ENCODE data around the gene UNC13A.

GRCh38 chr19:17626456-17627015 lies 61.6 kb downstream of the UNC13A start:
- TF ChIP-seq, protein P1, sequence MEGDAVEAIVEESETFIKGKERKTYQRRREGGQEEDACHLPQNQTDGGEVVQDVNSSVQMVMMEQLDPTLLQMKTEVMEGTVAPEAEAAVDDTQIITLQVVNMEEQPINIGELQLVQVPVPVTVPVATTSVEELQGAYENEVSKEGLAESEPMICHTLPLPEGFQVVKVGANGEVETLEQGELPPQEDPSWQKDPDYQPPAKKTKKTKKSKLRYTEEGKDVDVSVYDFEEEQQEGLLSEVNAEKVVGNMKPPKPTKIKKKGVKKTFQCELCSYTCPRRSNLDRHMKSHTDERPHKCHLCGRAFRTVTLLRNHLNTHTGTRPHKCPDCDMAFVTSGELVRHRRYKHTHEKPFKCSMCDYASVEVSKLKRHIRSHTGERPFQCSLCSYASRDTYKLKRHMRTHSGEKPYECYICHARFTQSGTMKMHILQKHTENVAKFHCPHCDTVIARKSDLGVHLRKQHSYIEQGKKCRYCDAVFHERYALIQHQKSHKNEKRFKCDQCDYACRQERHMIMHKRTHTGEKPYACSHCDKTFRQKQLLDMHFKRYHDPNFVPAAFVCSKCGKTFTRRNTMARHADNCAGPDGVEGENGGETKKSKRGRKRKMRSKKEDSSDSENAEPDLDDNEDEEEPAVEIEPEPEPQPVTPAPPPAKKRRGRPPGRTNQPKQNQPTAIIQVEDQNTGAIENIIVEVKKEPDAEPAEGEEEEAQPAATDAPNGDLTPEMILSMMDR (IDR thresholded peaks at IDR 0.05), result no peak
- TF ChIP-seq POLR2A (IDR thresholded peaks at IDR 0.05) (no peak), POLR2AphosphoS5 (IDR thresholded peaks at IDR 0.05) (no peak)
